ENCODE measurements around the gene EEF2K. TPM values are rescaled to one million over a fixed set of nuclear protein-coding genes. Genes with fewer than 3 reads are reported as not detected.

The EEF2K gene
- total and polyA plus RNA-seq, 12 donors = 5.1 to 38.9 (median 21.9) TPM

DNA sequence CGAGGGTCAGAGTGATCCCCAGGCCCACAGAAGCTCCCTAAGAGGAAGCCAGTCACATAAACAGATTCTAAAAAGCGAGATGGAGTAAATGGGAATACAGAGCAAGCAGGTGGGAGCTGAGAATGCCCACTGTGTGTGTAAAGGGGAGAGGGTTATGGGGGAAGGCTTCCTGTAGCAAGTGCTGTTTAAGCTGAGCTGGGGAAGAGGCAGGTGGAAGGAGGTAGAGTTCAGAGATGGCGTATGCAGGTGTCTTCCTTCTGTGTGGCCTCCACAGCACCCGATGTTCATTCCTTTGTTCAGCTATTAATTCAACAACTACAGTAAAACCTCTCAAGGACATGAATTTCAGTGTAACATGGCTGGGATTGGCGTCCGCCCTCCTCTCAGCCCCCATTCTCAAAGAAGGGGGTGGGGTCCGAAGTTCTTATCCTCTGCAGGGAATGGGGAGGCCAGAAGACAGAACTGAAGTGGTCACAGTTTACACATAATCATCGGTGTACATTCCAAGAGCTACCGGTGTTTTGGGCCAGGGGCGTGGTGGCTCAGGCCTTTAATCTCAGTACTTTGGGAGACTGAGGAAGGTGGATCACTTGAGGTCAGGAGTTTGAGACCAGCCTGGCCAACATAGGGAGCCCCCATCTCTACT, 1.8 kb downstream of the EEF2K start:
- intact Hi-C loops (cut with DNase I) = loop anchor here in 3 of 10 donors (2.0 to 5.0 kb wide), 3 partner anchors 39 to 89 kb away; partner anchors contain the start of gene POLR3E (in 1 of the 3)
- H3K27ac ChIP-seq = peak overlapping the region in 9 of 10 donors; percentile 84 to 97 (median 92)
- DNase-seq (no peak), ATAC-seq (no peak)
- TF ChIP-seq, protein P1, sequence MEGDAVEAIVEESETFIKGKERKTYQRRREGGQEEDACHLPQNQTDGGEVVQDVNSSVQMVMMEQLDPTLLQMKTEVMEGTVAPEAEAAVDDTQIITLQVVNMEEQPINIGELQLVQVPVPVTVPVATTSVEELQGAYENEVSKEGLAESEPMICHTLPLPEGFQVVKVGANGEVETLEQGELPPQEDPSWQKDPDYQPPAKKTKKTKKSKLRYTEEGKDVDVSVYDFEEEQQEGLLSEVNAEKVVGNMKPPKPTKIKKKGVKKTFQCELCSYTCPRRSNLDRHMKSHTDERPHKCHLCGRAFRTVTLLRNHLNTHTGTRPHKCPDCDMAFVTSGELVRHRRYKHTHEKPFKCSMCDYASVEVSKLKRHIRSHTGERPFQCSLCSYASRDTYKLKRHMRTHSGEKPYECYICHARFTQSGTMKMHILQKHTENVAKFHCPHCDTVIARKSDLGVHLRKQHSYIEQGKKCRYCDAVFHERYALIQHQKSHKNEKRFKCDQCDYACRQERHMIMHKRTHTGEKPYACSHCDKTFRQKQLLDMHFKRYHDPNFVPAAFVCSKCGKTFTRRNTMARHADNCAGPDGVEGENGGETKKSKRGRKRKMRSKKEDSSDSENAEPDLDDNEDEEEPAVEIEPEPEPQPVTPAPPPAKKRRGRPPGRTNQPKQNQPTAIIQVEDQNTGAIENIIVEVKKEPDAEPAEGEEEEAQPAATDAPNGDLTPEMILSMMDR (IDR thresholded peaks at IDR 0.05) = no peak
- no peaks in the 10 kb centered on the region for H3K27me3 ChIP-seq
- H3K9me3 ChIP-seq = peaks cover 0 to 5% (median 0%) of the 10 kb centered on the region in 11 donors
- H3K4me3 ChIP-seq = peak overlapping the region; percentile 74 to 97 (median 88)
- peaks cover 0 to 9% (median 0%) of the 10 kb centered on the region in 9 donors for H3K36me3 ChIP-seq
- 66 to 73% methylated on average over 10 of the region's 10 CpGs for WGBS, 2 donors
- H3K4me1 ChIP-seq = peaks cover 0 to 64% (median 34%) of the 10 kb centered on the region in 9 donors

DNA sequence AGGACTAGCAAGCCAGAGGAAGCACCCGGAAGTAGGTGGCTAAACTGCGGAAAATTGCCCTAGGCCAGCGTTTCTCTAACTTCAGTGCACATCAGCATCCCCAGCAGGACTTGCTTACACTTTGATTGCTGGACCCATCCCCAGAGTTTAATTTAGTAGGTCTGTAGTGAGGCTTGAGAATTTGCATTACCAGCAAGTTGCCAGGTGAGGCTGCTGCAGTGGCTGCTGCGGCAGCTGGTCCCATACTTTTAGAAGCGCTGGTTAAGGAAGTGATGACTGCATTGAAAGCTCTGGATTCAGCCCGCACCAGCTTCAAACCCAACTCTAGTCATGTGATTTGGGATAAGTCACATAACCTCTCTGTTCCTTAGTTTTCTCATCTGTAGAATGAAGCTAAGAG, 4.2 kb downstream of the EEF2K start:
- Histone ChIP-seq H3K36me3 (peaks cover 0 to 30% (median 0%) of the 10 kb centered on the region in 9 donors), H3K9me3 (peaks cover 0 to 5% (median 0%) of the 10 kb centered on the region in 11 donors), H3K27me3 (no peaks in the 10 kb centered on the region), H3K4me1 (peaks cover 0 to 60% (median 34%) of the 10 kb centered on the region in 9 donors), H3K4me3 (no peak overlapping the region), H3K27ac (peak overlapping the region in 1 of 10 donors; percentile 40)
- ATAC-seq = no peak
- intact Hi-C loops (cut with DNase I) = no loop called here
- 96 to 97% methylated on average over 6 of the region's 6 CpGs for WGBS, 2 donors
- no peak for DNase-seq
- TF ChIP-seq, protein P1 (IDR thresholded peaks at IDR 0.05) = no peak

- Histone ChIP-seq H3K36me3 (peaks cover 0 to 34% (median 0%) of the 10 kb centered on the region in 9 donors), H3K27me3 (no peaks in the 10 kb centered on the region), H3K4me1 (peaks cover 0 to 57% (median 34%) of the 10 kb centered on the region in 9 donors), H3K4me3 (no peak overlapping the region), H3K9me3 (peaks cover 0 to 5% (median 0%) of the 10 kb centered on the region in 11 donors), H3K27ac (peak overlapping the region in 1 of 10 donors; percentile 40)
- TF ChIP-seq, protein P1 (IDR thresholded peaks at IDR 0.05) = no peak
- DNase-seq = no peak
- WGBS, 2 donors = 87 to 90% methylated on average over 2 of the region's 2 CpGs
- intact Hi-C loops (cut with DNase I) = no loop called here
- no peak for ATAC-seq
Observed at GRCh38 chr16:22210854-22211253, 4.8 kb downstream of the EEF2K start.

GRCh38 chr16:22213236-22213635, 7.2 kb downstream of the EEF2K start:
- peaks cover 0 to 5% (median 0%) of the 10 kb centered on the region in 11 donors for H3K9me3 ChIP-seq
- no peak overlapping the region for H3K27ac ChIP-seq
- no peaks in the 10 kb centered on the region for H3K27me3 ChIP-seq
- ATAC-seq (no peak), DNase-seq (no peak)
- peaks cover 1 to 59% (median 17%) of the 10 kb centered on the region in 9 donors for H3K4me1 ChIP-seq
- 70 to 90% methylated on average over 4 of the region's 4 CpGs for WGBS, 2 donors
- peaks cover 0 to 38% (median 0%) of the 10 kb centered on the region in 9 donors for H3K36me3 ChIP-seq
- TF ChIP-seq, protein P1 (IDR thresholded peaks at IDR 0.05) = no peak
- intact Hi-C loops (cut with DNase I) = no loop called here
- no peak overlapping the region for H3K4me3 ChIP-seq

All from heart right ventricle (tissue), 16 donors.